GM12891 (cell line): ENCODE results near the gene NELL2.

Experiments used
- POLR2A ChIP-seq: IDR thresholded peaks from 2 replicates; pipeline ENCODE4 v1.6.1; 2011; ENCODE audit warnings: low read depth, low read length, control low read depth
- POLR2AphosphoS5 ChIP-seq: IDR thresholded peaks from 2 replicates; pipeline ENCODE4 v1.6.1; 2011; ENCODE audit warnings: low read depth, low read length, control low read depth

- no peak for TF ChIP-seq POLR2A
- TF ChIP-seq POLR2AphosphoS5: no peak
These were observed 325.7 kb downstream of the NELL2 start for GRCh38 chr12:44550377-44550776.
